ENCODE measurements around the gene CATSPER4.

- no peak for TF ChIP-seq RAD21 (conservative IDR thresholded peaks at IDR 0.05)
- no peak for TF ChIP-seq CTCF (IDR thresholded peaks at IDR 0.05; ENCODE audit: poor library complexity, severe bottlenecking)
- no peak for TF ChIP-seq REST (IDR thresholded peaks at IDR 0.05; ENCODE audit: borderline replicate concordance)
- no peak for TF ChIP-seq EZH2 (IDR thresholded peaks at IDR 0.05; ENCODE audit: borderline replicate concordance, insufficient read depth, low read length, poor library complexity, severe bottlenecking)
- no peak for TF ChIP-seq EP300 (conservative IDR thresholded peaks at IDR 0.05; ENCODE audit: poor library complexity, severe bottlenecking)
Measured at GRCh38 chr1:26145960-26146294, 44.5 kb upstream of the CATSPER4 start.

All from neural cell (in vitro differentiated cells).